ENCODE results near the gene C19orf53.

DNA sequence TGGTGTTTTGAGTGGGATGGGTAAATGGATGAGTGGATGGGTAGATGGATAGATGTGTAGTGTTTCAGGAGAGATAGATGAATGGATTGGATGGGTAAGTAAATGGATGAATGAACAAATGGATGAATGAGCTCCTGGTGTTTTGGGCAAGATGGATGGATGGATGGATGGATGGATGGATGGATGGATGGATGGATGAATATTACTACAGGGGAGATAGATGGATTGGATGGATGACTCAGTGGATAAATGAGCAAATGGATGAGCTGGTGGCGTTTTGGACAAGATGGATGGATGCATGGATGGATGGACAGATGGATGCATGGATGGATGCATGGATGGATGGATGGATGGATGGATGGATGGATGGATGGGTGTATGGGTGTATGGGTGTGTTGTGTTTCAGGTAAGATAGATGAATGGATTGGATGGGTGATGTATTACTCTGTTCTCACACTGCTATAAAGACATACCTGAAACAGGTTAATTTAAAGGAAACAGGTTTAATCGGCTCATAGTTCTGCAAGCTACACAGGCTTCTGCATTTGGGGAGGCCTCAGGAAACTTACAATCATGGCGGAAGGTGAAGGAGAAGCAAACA lies 33.3 kb downstream of the C19orf53 start:
- TF ChIP-seq EZH2 (IDR thresholded peaks at IDR 0.05; ENCODE audit: borderline replicate concordance, low read depth, low read length) (no peak), SIN3A (IDR thresholded peaks at IDR 0.05; ENCODE audit: borderline replicate concordance in 2 of 2, control insufficient read depth in 1 of 2, low read depth in 2 of 2, low read length in 2 of 2) (no peak), L3MBTL2 (IDR thresholded peaks at IDR 0.05) (no peak), TRIM24 (IDR thresholded peaks at IDR 0.05) (no peak)
- TF ChIP-seq, protein P1, sequence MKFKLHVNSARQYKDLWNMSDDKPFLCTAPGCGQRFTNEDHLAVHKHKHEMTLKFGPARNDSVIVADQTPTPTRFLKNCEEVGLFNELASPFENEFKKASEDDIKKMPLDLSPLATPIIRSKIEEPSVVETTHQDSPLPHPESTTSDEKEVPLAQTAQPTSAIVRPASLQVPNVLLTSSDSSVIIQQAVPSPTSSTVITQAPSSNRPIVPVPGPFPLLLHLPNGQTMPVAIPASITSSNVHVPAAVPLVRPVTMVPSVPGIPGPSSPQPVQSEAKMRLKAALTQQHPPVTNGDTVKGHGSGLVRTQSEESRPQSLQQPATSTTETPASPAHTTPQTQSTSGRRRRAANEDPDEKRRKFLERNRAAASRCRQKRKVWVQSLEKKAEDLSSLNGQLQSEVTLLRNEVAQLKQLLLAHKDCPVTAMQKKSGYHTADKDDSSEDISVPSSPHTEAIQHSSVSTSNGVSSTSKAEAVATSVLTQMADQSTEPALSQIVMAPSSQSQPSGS (CRISPR knock-in tag; IDR thresholded peaks at IDR 0.05): no peak

Measured in K562 (cell line).